Forelimb muscle (tissue), 1 donor: ENCODE data around the gene PRPF6. TPM values are rescaled to one million over a fixed set of nuclear protein-coding genes. Genes with fewer than 3 reads are reported as not detected.
"Not testable (repeated sequence)": the region's sequence is repeated elsewhere in the genome, so short reads cannot be mapped to it uniquely, and the experiment has no call there.

Source experiments
- DNase-seq: peaks from one replicate; pipeline ENCODE4 v3.0.0-alpha.2; 2013; ENCODE audit warnings: low read depth
- polyA plus RNA-seq: library from polyadenylated mRNA; unstranded; fragments of 120-200 nt; gene quantifications from one replicate; pipeline ENCODE4 v1.2.1, GENCODE V29; 2013; ENCODE audit not compliant: insufficient read length

Gene PRPF6
- polyA plus RNA-seq, 1 donor: 55.3 TPM

DNA sequence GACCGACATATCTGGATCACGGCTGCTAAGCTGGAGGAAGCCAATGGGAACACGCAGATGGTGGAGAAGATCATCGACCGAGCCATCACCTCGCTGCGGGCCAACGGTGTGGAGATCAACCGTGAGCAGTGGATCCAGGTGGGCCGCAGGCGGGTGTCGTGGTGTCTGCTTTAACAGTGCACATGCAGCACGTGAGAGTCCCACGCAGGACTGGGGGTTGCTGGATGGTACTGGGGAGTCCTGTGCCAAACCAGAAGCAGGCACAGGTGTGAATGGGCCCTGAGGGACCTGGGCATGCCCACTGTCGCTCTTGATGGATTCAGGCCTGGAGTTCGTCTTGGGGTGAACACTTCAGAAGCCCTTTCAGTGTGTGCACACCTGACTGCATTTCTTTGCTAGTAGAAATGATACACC, 30.4 kb downstream of the PRPF6 start:
- DNase-seq: no peak

DNA sequence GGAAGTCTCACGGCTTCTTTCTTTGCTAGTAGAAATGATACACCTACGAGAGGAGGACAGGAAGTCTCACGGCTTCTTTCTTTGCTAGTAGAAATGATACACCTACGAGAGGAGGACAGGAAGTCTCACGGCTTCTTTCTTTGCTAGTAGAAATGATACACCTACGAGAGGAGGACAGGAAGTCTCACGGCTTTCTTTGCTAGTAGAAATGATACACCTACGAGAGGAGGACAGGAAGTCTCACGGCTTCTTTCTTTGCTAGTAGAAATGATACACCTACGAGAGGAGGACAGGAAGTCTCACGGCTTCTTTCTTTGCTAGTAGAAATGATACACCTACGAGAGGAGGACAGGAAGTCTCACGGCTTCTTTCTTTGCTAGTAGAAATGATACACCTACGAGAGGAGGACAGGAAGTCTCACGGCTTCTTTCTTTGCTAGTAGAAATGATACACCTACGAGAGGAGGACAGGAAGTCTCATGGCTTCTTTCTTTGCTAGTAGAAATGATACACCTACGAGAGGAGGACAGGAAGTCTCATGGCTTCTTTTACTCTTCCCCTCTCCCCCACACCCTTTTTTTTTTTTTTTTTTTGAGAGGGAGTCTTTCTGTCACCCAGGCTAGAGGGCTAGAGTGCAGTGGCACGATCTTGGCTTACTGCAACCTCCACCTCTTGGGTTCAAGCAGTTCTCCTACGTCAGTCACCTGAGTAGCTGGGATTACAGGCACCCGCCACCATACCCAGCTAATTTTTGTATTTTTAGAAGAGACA, 31.6 kb downstream of the PRPF6 start:
- not testable (repeated sequence) for DNase-seq

DNA sequence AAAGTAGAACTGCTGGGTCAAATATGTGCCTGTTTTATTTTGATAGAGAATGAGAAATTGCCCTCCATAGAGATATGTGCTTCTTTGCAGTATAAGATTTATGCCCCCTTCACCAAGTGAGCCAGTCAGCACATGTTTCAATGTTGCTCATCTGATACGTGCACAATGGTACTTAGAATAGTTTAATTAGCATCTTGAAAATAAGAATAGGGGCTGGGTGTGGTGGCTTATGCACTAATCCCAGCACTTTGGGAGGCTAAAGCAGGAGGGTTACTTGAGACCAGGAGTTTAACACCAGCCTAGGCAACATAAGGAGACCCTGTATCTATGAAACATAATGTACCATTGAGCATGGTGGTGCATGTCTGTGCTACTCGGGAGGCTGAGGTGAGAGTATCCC, 34.7 kb downstream of the PRPF6 start:
- no peak for DNase-seq

GRCh38 chr20:64021124-64021975, 40.4 kb downstream of the PRPF6 start:
- no peak for DNase-seq

DNA sequence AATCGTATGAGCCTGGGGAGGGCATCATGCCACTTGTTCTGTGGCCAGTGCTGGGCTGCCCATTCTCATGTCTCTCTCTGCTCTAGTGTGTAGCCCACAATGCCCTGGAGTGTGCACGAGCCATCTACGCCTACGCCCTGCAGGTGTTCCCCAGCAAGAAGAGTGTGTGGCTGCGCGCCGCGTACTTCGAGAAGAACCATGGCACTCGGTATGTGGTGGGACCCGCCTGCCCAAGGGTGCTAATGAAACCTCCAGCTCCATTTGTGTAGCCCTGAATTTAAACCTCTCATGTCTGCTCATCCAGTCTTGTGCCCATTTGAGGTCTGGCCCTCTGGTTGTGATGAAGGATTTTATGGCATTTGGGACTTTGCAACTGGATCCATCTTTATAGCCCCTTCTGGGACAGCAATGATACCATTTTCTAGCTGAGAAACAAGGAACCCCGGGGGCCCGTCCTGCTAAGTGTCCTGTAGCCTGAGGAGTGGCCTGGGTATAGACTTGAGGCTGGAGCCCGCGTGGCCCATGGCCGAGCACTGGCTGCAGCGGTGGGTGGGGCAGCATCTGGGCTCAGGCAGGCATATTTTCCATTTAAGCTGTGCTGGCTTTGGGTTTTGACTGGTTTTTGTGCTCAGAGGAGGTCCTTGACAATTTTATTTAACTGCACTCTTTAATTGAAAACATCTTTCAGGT, 41.9 kb downstream of the PRPF6 start:
- DNase-seq: no peak

DNA sequence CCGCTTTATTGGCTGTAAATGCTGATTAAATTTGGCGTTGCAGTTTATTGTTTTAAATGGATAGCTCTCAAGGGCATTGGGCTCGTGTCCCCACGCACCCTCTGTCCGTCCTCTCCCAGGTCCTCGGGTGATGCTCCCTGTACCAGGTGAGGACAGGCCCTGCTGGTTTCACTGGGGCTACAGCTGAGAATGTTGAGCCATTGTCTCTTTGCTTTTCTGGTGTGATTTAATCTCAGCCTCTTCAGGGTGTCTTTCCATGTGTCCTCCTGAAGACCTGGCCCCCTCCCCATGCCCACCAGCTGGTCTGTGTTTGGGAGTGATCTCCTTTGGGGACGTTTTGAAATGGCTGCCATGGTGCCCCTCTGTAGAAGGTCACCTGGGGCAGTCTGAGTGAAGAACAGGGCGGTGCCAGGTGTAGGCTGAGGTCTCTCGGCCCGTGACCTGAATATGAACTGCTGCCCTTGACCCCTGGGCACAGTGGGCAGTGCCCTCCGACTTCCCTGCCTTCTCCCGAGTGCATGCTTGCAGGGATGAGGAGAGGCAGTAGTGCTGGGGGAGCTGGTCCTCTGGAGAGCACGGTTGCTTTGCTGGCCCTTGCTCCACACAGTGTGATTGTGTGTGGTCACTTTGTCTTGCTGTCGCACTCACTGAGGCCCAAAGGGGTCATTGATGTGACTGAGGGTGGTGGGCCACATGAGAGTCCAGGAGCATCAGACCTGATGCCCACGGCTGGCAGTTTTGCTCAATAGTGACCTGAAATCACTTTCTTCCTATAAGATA, 42.6 kb downstream of the PRPF6 start:
- no peak for DNase-seq

DNA sequence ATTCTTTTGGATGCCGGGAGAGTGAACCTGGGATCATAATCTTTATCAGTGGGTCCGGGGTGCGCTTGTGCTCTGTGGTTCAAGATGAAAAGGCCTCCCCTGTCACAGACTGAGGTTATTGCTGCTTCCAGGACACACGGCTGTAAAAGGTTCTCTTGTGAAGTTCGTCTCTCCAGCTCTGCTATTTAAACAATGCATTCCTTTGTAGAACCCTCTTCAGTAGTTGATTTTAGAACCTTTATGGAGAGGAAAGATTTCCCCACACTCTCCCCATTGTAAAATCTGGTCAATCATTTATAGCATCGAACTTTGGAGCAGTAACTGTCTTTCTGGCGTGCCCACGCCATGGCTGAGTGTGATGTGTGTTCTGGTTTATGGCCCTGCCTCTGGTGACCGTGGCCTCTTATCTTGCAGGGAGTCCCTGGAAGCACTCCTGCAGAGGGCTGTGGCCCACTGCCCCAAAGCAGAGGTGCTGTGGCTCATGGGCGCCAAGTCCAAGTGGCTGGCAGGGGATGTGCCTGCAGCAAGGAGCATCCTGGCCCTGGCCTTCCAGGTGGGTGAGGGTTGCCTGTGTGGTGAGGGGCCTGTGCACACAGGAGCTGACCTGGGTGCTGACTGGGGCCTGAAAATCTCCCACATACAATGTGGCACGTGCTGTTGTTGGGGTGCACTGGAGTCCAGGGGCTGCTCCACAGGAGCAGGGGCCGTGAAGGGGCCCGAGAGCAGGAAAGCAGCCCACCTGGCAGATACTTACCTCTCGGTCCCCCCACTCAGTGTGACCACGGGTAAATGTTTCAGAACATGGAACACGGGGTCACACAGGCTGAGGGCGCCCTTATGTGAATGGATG, 43.4 kb downstream of the PRPF6 start:
- no peak for DNase-seq

- DNase-seq: no peak
These were observed 44.3 kb downstream of the PRPF6 start for GRCh38 chr20:64025101-64025825.

DNA sequence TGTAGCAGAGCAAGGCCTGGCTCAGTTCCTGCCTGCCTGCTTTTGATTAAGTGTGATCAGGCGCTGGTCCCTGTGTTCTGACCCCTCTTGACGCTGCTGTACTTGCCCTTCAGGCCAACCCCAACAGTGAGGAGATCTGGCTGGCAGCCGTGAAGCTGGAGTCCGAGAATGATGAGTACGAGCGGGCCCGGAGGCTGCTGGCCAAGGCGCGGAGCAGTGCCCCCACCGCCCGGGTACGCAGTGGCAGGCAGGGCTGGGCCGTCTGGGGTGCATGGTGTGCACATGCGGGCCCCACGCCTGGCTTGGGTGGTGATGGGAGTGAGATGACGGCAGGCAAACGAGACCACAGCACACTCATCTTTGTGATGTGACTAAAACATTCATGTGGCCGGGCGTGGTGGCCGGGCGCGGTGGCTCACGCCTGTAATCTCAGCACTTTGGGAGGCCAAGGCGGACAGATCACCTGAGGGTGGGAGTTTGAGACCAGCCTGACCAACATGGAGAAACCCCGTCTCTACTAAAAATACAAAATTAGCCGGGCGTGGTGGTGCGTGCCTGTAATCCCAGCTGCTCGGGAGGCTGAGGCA, 45.0 kb downstream of the PRPF6 start:
- DNase-seq: no peak

- DNase-seq: no peak
These were observed 47.2 kb downstream of the PRPF6 start for GRCh38 chr20:64027981-64028685.

- DNase-seq: no peak
These were observed 48.6 kb downstream of the PRPF6 start for GRCh38 chr20:64029293-64030117.

DNA sequence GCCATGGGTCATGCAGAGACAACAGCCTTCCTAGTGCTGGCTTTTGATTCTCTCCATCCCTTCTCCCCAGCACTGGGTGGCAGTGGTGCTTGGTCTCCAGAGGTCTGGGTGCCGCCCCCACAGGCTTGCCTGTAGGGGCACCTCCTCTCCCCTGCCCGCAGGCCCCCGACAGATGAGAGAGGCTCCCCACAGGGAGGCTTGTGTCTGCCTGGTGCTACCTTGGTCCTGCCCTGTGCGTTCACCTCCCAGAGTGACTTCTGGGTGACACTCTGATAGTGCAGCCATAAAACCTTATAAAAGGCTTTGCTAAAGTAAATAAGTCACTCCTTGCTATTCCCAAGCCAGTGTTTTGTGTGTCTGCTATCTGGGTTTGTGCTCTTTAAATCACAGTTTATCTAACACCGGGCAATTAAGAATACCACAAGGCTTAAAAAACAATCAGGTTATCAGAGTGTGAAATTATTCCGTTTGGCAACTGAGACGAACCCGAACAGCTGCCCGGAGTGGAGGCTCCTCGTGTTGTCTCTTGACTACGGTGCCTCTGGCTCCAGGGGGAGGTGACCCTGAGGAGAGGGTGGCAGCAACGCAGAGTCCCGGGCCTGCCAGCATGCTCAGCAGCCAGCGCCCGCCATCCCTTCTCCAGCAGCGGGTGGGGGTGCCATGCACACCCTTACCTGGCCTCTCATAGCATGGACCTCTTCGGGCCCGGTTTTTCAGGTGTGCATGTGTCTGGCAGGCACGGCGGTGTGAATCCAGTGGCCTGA, 49.6 kb downstream of the PRPF6 start:
- no peak for DNase-seq

GRCh38 chr20:64031822-64032314, 50.9 kb downstream of the PRPF6 start:
- DNase-seq: no peak

DNA sequence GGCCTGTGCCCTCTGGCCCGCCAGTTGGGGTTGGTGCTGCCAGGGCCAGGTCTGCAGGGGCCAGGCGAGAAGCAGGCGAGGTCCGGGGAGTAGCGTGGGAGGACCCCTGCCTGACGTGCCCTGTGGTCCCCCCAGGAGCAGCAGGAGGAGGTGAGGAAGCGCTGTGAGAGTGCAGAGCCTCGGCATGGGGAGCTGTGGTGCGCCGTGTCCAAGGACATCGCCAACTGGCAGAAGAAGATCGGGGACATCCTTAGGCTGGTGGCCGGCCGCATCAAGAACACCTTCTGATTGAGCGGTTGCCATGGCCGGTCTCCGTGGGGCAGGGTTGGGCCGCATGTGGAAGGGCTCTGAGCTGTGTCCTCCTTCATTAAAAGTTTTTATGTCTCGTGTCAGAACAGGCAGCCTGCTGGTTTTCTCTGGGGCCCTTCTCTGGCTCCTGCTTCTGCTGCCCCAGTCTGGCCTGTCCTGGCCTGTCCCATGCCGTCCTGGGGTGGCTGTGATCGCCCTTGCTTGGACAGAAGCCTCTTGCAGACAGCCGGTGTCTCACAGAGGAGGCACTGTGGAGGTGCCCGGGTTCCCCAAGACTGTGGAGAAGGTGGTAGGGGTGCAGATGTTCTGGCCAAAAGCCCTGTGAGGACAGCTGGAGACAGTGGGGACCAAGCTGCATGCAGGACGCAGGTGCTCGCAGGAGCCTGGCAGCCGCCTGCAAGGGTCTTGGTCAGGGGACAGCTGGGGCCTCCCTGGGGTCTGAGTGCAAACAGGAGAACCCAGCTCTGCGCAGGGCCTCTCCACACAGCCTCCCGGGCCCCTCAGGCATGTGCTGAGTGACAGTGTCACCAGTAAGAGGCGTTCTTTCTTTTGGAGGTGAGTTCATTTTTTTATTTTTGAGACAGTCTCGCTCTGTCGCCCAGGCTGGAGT, 52.0 kb downstream of the PRPF6 start:
- DNase-seq: no peak

DNA sequence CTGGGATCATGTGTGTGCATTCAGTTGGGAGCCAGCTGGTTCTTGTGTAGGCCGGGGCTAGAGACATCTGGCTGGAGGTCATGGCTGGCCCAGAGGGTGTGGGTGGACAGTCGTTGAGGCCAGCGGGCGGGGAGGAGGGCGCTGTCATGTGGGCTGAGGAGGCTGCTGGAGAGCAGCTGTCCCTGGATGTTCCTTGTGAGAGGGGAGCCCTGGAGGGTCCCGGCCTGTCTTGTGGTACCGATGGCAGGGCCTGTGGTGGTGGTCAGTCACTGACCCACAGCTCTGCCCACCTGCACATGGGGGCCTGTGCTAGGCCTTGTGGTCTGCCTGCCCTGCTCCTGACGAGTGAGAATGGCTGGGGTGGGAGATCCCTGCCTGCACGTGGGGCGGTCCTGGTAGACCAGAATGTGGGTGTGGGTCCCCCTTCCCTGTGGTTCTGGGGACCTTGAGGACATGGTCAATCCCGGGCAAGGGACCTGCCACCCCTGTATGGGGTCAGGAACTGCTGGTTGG, 53.1 kb downstream of the PRPF6 start:
- DNase-seq: no peak
